Aorta (tissue), 5 donors: ENCODE results near the gene NDUFV3. TPM values are rescaled to one million over a fixed set of nuclear protein-coding genes. Genes with fewer than 3 reads are reported as not detected.
A peak's percentile ranks its signal among the peaks of the same experiment; 100 is the strongest.

Source experiments
- ATAC-seq: fragments of 200-7000 bp; cut with Tn5 transposase; one replicate; pipeline ENCODE4 v1.9.1; 2022; ENCODE audit warnings: moderate library complexity; ENCODE audit not compliant: low FRiP score
- DNase-seq, 2 donors: peaks; one replicate each; pipeline ENCODE4 v3.0.0-alpha.2; 2020
- H3K27ac ChIP-seq, 2 donors: one replicate each; pipeline ENCODE4 v1.5.1; 2013; ENCODE audit warnings: low read length in 2 of 2, mild to moderate bottlenecking in 2 of 2, moderate library complexity in 2 of 2, control low read depth in 1 of 2, inconsistent platforms in 1 of 2, low read depth in 1 of 2
- H3K27me3 ChIP-seq, 2 donors: one replicate each; pipeline ENCODE4 v1.6.1; 2013; ENCODE audit warnings: control low read depth in 1 of 2, low read length in 1 of 2, mild to moderate bottlenecking in 1 of 2, moderate library complexity in 1 of 2; ENCODE audit not compliant: insufficient read depth in 2 of 2, control insufficient read depth in 1 of 2
- H3K36me3 ChIP-seq, 2 donors: one replicate each; pipeline ENCODE4 v1.6.1; 2013; ENCODE audit warnings: control low read depth in 1 of 2, low read length in 1 of 2, mild to moderate bottlenecking in 1 of 2; ENCODE audit not compliant: insufficient read depth in 2 of 2, control insufficient read depth in 1 of 2
- H3K4me1 ChIP-seq, 2 donors: one replicate each; pipeline ENCODE4 v1.6.1; 2013; ENCODE audit warnings: low read length in 2 of 2, control low read depth in 1 of 2, mild to moderate bottlenecking in 1 of 2, moderate library complexity in 1 of 2; ENCODE audit not compliant: insufficient read depth in 2 of 2, control insufficient read depth in 1 of 2
- H3K4me3 ChIP-seq, 2 donors: one replicate each; pipeline ENCODE4 v1.5.1; 2013; ENCODE audit warnings: low read length in 2 of 2, control low read depth in 1 of 2, mild to moderate bottlenecking in 1 of 2
- H3K9me3 ChIP-seq: one replicate; pipeline ENCODE4 v1.6.1; 2013; ENCODE audit warnings: mild to moderate bottlenecking, low read length; ENCODE audit not compliant: control insufficient read depth
- WGBS, 2 donors: extraction: QIAGEN DNeasy Blood & Tissue Kit; methylation state at CpG; one replicate each; pipeline ENCODE4 v1.1.7; 2013; 5-methylcytosine and 5-hydroxymethylcytosine counted together
- intact Hi-C, 2 donors: fragments of 100-400 bp; cut with DNase I; formaldehyde crosslinking; loops; one replicate each; pipeline versions ENCODE4 v1.14.2 to v1.15.0; 2022
- polyA plus RNA-seq, 2 donors: library from polyadenylated mRNA; stranded (reverse); fragments of 200-250 nt; gene quantifications; one replicate each; pipeline ENCODE4 v1.2.3, GENCODE V29; 2013
- total RNA-seq, 2 donors: library from RNA; stranded (reverse); fragmentation: NEBNext Ultra II Directional; extraction: Animal tissue kit (Norgen Biotek cat#: 25700); gene quantifications; one replicate each; pipeline ENCODE4 v1.2.1, GENCODE V29; 2021
- donor health status: healthy with polysubstance abuse.
- donor health status: Bipolar disorder and iron deficiency.
- donor health status: DM: no; HTN: no; CAD: no.
- donor health status: DM: no; HTN: no; CAD: no.
- donor health status: DM: yes; HTN: yes; CAD: no.

The NDUFV3 gene
- total and polyA plus RNA-seq, 4 donors, result 16.3 to 34.4 (median 26.9) TPM

- no peaks in the 10 kb centered on the region for H3K27me3 ChIP-seq
- DNase-seq (peak in 1 of 2 donors; percentile 67), ATAC-seq (no peak)
- no peaks in the 10 kb centered on the region for H3K4me1 ChIP-seq
- H3K27ac ChIP-seq, result no peak overlapping the region
- intact Hi-C loops, result no loop called here
- H3K9me3 ChIP-seq, result no peaks in the 10 kb centered on the region
- 90% methylated on average over 54 of the region's 54 CpGs for WGBS, 2 donors
- no peak overlapping the region for H3K4me3 ChIP-seq
- H3K36me3 ChIP-seq, result peaks cover 0 to 4% of the 10 kb centered on the region in 2 donors
These were observed 44.0 kb upstream of the NDUFV3 start for GRCh38 chr21:42848932-42849758.

- Histone ChIP-seq H3K9me3 (no peaks in the 10 kb centered on the region), H3K36me3 (peaks cover 0 to 4% of the 10 kb centered on the region in 2 donors), H3K4me1 (no peaks in the 10 kb centered on the region), H3K4me3 (no peak overlapping the region), H3K27ac (no peak overlapping the region), H3K27me3 (no peaks in the 10 kb centered on the region)
- ATAC-seq (no peak), DNase-seq (no peak)
- intact Hi-C loops, result no loop called here
- 95 to 96% methylated on average over 27 to 29 of the region's 29 CpGs for WGBS, 2 donors
These were observed 43.2 kb upstream of the NDUFV3 start for GRCh38 chr21:42849759-42850412.

GRCh38 chr21:42850463-42850862 is 42.6 kb upstream of the NDUFV3 start:
- intact Hi-C loops, result no loop called here
- H3K36me3 ChIP-seq, result peaks cover 0 to 7% of the 10 kb centered on the region in 2 donors

GRCh38 chr21:42850866-42851391 is 42.2 kb upstream of the NDUFV3 start:
- Histone ChIP-seq H3K4me3 (no peak overlapping the region), H3K4me1 (no peaks in the 10 kb centered on the region), H3K36me3 (peaks cover 0 to 12% of the 10 kb centered on the region in 2 donors), H3K9me3 (no peaks in the 10 kb centered on the region), H3K27me3 (no peaks in the 10 kb centered on the region), H3K27ac (no peak overlapping the region)
- DNase-seq (no peak), ATAC-seq (peak; percentile 3)
- 84 to 87% methylated on average over 21 of the region's 21 CpGs for WGBS, 2 donors
- intact Hi-C loops, result no loop called here

More at GRCh38 chr21:42850463-42850862, 42.6 kb upstream of the NDUFV3 start:
- H3K27ac ChIP-seq, result no peak overlapping the region
- no peak for DNase-seq
- no peak overlapping the region for H3K4me3 ChIP-seq
- H3K4me1 ChIP-seq, result no peaks in the 10 kb centered on the region
- H3K9me3 ChIP-seq, result no peaks in the 10 kb centered on the region
- 89 to 91% methylated on average over 9 to 10 of the region's 10 CpGs for WGBS, 2 donors
- no peak for ATAC-seq
- no peaks in the 10 kb centered on the region for H3K27me3 ChIP-seq

- Histone ChIP-seq H3K27ac (no peak overlapping the region), H3K27me3 (no peaks in the 10 kb centered on the region), H3K4me1 (no peaks in the 10 kb centered on the region), H3K9me3 (no peaks in the 10 kb centered on the region), H3K4me3 (no peak overlapping the region), H3K36me3 (peaks cover 0 to 13% of the 10 kb centered on the region in 2 donors)
- no peak for DNase-seq
- ATAC-seq, result no peak
- intact Hi-C loops, result no loop called here
- WGBS, 2 donors, result 95 to 96% methylated on average over 19 of the region's 19 CpGs
These were observed 41.1 kb upstream of the NDUFV3 start for GRCh38 chr21:42851812-42852665.

- H3K27me3 ChIP-seq, result no peaks in the 10 kb centered on the region
- ATAC-seq, result no peak
These were observed 40.1 kb upstream of the NDUFV3 start for GRCh38 chr21:42852925-42853570.

GRCh38 chr21:42853621-42854020 is 39.5 kb upstream of the NDUFV3 start:
- no peak overlapping the region for H3K27ac ChIP-seq
- no peaks in the 10 kb centered on the region for H3K4me1 ChIP-seq
- peaks cover 0 to 15% of the 10 kb centered on the region in 2 donors for H3K36me3 ChIP-seq
- intact Hi-C loops, result no loop called here
- H3K27me3 ChIP-seq, result no peaks in the 10 kb centered on the region
- DNase-seq, result no peak
- ATAC-seq, result no peak
- H3K9me3 ChIP-seq, result no peaks in the 10 kb centered on the region
- WGBS, 2 donors, result 96% methylated on average over 20 of the region's 20 CpGs
- no peak overlapping the region for H3K4me3 ChIP-seq

More at GRCh38 chr21:42852925-42853570, 40.1 kb upstream of the NDUFV3 start:
- Histone ChIP-seq H3K27ac (no peak overlapping the region), H3K4me1 (no peaks in the 10 kb centered on the region), H3K4me3 (no peak overlapping the region), H3K36me3 (peaks cover 0 to 13% of the 10 kb centered on the region in 2 donors), H3K9me3 (no peaks in the 10 kb centered on the region)
- WGBS, 2 donors, result 96 to 97% methylated on average over 20 of the region's 20 CpGs
- DNase-seq, result no peak
- intact Hi-C loops, result no loop called here
